Mucosa of stomach (tissue), 1 donor: ENCODE measurements around the gene MRPL40.
"Not testable (repeated sequence)": the region's sequence is repeated elsewhere in the genome, so short reads cannot be mapped to it uniquely, and the experiment has no call there.

Experiments
- H3K27me3 ChIP-seq: one replicate; pipeline ENCODE4 v1.7.0; 2013; ENCODE audit warnings: mild to moderate bottlenecking, low read length; ENCODE audit not compliant: control insufficient read depth, insufficient read depth
- H3K36me3 ChIP-seq: one replicate; pipeline ENCODE4 v1.7.0; 2013; ENCODE audit warnings: low read length; ENCODE audit not compliant: control insufficient read depth, insufficient read depth
- H3K4me1 ChIP-seq: one replicate; pipeline ENCODE4 v1.7.0; 2013; ENCODE audit warnings: mild to moderate bottlenecking, low read length; ENCODE audit not compliant: control insufficient read depth, insufficient read depth
- H3K4me3 ChIP-seq: one replicate; pipeline ENCODE4 v1.7.0; 2013; ENCODE audit warnings: low read length
- H3K9ac ChIP-seq: one replicate; pipeline ENCODE4 v1.7.0; 2013; ENCODE audit warnings: mild to moderate bottlenecking, low read length, moderate library complexity
- H3K9me3 ChIP-seq: one replicate; pipeline ENCODE4 v1.7.0; 2013; ENCODE audit warnings: mild to moderate bottlenecking, low read length, moderate library complexity; ENCODE audit not compliant: control insufficient read depth
- donor health status: Pancreatic carcinoma.

Gene MRPL40

GRCh38 chr22:19431649-19432132 lies 654 bp upstream of the MRPL40 start, which contains the start of gene HIRA:
TSS of gene HIRA (minus strand) at chr22:19431733. CDS start at chr22:19431476, 257 bp downstream.
- Histone ChIP-seq H3K4me1 (no peaks in the 10 kb centered on the region), H3K36me3 (peaks cover 5% of the 10 kb centered on the region), H3K9ac (peak within 1 kb of the TSS; percentile 92), H3K4me3 (peak within 1 kb of the TSS; percentile 82), H3K27me3 (no peaks in the 10 kb centered on the region), H3K9me3 (no peaks in the 10 kb centered on the region)

- no peaks in the 10 kb centered on the region for H3K9me3 ChIP-seq
- H3K4me3 ChIP-seq = no peak overlapping the region
- H3K9ac ChIP-seq = no peak overlapping the region
- H3K27me3 ChIP-seq = no peaks in the 10 kb centered on the region
- H3K36me3 ChIP-seq = peaks cover 5% of the 10 kb centered on the region
- H3K4me1 ChIP-seq = no peaks in the 10 kb centered on the region
Measured at GRCh38 chr22:19434401-19434800, 2.1 kb downstream of the MRPL40 start.

- Histone ChIP-seq H3K9me3 (no peaks in the 10 kb centered on the region), H3K9ac (no peak overlapping the region), H3K36me3 (peaks cover 5% of the 10 kb centered on the region), H3K4me3 (no peak overlapping the region), H3K27me3 (no peaks in the 10 kb centered on the region), H3K4me1 (no peaks in the 10 kb centered on the region)
Measured at GRCh38 chr22:19434829-19435580, 2.7 kb downstream of the MRPL40 start.

GRCh38 chr22:19436444-19437161 lies 4.3 kb downstream of the MRPL40 start:
- H3K4me3 ChIP-seq, H3K9me3 ChIP-seq, H3K4me1 ChIP-seq, H3K36me3 ChIP-seq, H3K27me3 ChIP-seq, H3K9ac ChIP-seq: not testable (repeated sequence)

GRCh38 chr22:19438298-19438697 lies 6.0 kb downstream of the MRPL40 start:
- Histone ChIP-seq H3K9me3 (no peaks in the 10 kb centered on the region), H3K36me3 (peaks cover 5% of the 10 kb centered on the region), H3K27me3 (no peaks in the 10 kb centered on the region), H3K4me3 (no peak overlapping the region), H3K9ac (no peak overlapping the region), H3K4me1 (no peaks in the 10 kb centered on the region)

GRCh38 chr22:19440411-19441195 lies 8.3 kb downstream of the MRPL40 start:
- H3K36me3 ChIP-seq = peaks cover 6% of the 10 kb centered on the region
- no peaks in the 10 kb centered on the region for H3K9me3 ChIP-seq
- no peak overlapping the region for H3K4me3 ChIP-seq
- H3K27me3 ChIP-seq = no peaks in the 10 kb centered on the region
- H3K9ac ChIP-seq = no peak overlapping the region
- peaks cover 7% of the 10 kb centered on the region for H3K4me1 ChIP-seq

- H3K4me3 ChIP-seq = no peak overlapping the region
- peaks cover 13% of the 10 kb centered on the region for H3K4me1 ChIP-seq
- peaks cover 4% of the 10 kb centered on the region for H3K36me3 ChIP-seq
- H3K9me3 ChIP-seq = no peaks in the 10 kb centered on the region
- no peak overlapping the region for H3K9ac ChIP-seq
- H3K27me3 ChIP-seq = no peaks in the 10 kb centered on the region
Measured at GRCh38 chr22:19442166-19442565, 9.8 kb downstream of the MRPL40 start.

GRCh38 chr22:19443544-19444211 lies 11.3 kb downstream of the MRPL40 start:
- Histone ChIP-seq H3K9ac (no peak overlapping the region), H3K9me3 (no peaks in the 10 kb centered on the region), H3K4me3 (no peak overlapping the region), H3K27me3 (no peaks in the 10 kb centered on the region), H3K4me1 (peaks cover 19% of the 10 kb centered on the region), H3K36me3 (peaks cover 4% of the 10 kb centered on the region)

- not testable (repeated sequence) for H3K9ac ChIP-seq, H3K9me3 ChIP-seq, H3K27me3 ChIP-seq, H3K36me3 ChIP-seq, H3K4me3 ChIP-seq
- peaks cover 19% of the 10 kb centered on the region for H3K4me1 ChIP-seq
Measured at GRCh38 chr22:19445279-19445982, 13.1 kb downstream of the MRPL40 start.

- H3K9ac ChIP-seq = peak overlapping the region; percentile 81
- H3K4me1 ChIP-seq = peaks cover 19% of the 10 kb centered on the region
- H3K4me3 ChIP-seq = peak overlapping the region; percentile 64
- no peaks in the 10 kb centered on the region for H3K27me3 ChIP-seq
- peaks cover 4% of the 10 kb centered on the region for H3K36me3 ChIP-seq
- H3K9me3 ChIP-seq = no peaks in the 10 kb centered on the region
Measured at GRCh38 chr22:19446603-19447329, 14.4 kb downstream of the MRPL40 start.
